ENCODE results near the gene ZNF106.

Gene ZNF106

DNA sequence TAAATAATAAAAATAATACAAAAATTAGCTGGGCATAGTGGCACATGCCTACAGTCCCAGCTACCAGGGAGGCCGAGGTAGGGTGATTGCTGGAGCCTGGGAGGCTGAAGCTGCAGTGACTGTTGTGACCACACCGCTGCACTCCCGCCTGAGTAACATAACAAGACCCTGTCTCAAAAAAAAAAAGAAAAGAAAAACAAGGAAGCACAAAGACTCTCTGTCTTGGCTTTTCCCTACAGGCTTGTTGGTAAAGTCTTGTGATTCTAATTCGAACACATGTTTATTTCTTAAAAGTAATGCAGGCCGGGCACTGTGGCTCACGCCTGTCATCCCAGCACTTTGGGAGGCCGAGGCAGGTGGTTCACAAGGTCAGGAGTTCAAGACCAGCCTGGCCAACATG, 71.6 kb downstream of the ZNF106 start:
- in situ Hi-C loops (cut with HindIII; ENCODE audit: low pct_unique_long_range_greater_than_20kb, low sequenced_read_pairs), result no loop called here
- DNase-seq (ENCODE audit: low read depth in 1 of 2, low spot score in 1 of 2), result no peak
- TF ChIP-seq JUND (IDR thresholded peaks at IDR 0.05; ENCODE audit: low read depth), result no peak

DNA sequence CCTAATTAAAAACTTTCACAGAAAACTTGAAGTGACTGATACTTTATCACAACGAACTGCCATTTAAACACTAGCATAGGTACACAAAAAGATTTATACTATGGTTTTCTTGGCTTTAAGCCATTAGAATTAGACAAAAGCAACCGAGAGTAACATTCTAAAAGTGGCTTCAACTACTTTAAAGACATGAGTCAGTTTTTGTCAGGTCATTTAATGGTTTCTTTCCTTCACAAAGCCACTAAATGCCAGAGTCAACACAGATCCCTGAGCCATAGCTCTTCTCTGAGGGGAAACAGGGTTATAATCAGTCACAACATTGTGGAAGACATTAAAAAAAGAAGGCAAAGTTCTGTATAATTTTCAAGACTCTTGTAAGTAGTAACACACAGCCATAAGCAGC, 77.0 kb downstream of the ZNF106 start:
- DNase-seq (ENCODE audit: low read depth in 1 of 2, low spot score in 1 of 2), result no peak
- no peak for TF ChIP-seq JUND (IDR thresholded peaks at IDR 0.05; ENCODE audit: low read depth)
- in situ Hi-C loops (cut with HindIII; ENCODE audit: low pct_unique_long_range_greater_than_20kb, low sequenced_read_pairs), result no loop called here

DNA sequence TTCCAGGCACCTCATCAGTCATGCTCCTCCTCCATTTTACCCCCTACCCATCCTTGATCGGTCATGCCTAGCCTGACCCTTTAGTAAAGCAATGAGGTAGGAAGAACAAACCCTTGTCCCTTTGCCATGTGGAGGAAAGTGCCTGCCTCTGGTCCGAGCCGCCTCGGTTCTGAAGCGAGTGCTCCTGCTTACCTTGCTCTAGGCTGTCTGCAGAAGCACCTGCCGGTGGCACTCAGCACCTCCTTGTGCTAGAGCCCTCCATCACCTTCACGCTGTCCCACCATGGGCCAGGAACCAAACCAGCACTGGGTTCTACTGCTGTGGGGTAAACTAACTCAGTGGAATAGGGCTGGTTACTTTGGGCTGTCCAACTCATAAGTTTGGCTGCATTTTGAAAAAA, 79.1 kb downstream of the ZNF106 start:
- no peak for DNase-seq (ENCODE audit: low read depth in 1 of 2, low spot score in 1 of 2)
- no peak for TF ChIP-seq JUND (IDR thresholded peaks at IDR 0.05; ENCODE audit: low read depth)
- in situ Hi-C loops (cut with HindIII; ENCODE audit: low pct_unique_long_range_greater_than_20kb, low sequenced_read_pairs), result no loop called here

DNA sequence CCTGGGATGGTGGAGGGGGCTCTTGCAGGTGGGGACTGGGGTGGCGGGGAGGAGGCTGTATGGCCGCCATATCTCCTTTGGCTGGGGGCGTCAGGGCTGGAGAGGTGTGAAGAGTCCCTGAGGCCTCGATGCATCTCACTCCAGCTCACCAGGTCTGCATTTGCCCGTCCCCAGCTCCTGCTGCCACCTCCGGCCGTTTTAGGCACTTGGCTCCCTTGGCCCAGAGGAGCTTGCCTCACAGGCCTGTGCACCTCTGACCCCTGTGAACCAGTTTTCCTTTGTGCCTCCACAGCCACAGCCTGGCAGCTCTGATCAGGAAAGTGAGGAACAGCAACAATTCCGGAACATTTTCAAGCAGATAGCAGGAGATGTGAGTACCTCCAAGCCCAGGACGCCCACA, 81.9 kb downstream of the ZNF106 start:
- DNase-seq (ENCODE audit: low read depth in 1 of 2, low spot score in 1 of 2), result no peak
- in situ Hi-C loops (cut with HindIII; ENCODE audit: low pct_unique_long_range_greater_than_20kb, low sequenced_read_pairs), result no loop called here
- no peak for TF ChIP-seq JUND (IDR thresholded peaks at IDR 0.05; ENCODE audit: low read depth)

DNA sequence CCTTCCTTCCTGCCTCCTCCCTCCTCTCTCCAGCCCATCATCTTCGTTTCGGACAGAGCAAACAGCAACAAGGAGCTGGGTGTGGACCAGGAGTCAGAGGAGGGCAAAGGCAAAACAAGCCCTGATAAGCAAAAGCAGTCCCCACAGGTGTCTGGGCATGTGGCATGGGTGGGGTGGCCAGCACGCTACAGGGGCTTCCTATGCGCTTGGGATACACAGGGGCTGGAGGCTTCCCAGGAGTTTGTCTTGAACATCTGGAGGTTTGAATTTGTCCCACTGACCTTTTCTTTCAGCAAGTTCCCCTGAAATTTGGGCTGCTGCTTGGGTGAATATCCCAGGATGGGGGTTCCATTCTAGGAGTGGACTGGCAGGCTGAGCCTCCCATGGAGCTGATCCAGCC, 82.8 kb downstream of the ZNF106 start:
- DNase-seq (ENCODE audit: low read depth in 1 of 2, low spot score in 1 of 2), result no peak
- TF ChIP-seq JUND (IDR thresholded peaks at IDR 0.05; ENCODE audit: low read depth), result no peak
- in situ Hi-C loops (cut with HindIII; ENCODE audit: low pct_unique_long_range_greater_than_20kb, low sequenced_read_pairs), result no loop called here

DNA sequence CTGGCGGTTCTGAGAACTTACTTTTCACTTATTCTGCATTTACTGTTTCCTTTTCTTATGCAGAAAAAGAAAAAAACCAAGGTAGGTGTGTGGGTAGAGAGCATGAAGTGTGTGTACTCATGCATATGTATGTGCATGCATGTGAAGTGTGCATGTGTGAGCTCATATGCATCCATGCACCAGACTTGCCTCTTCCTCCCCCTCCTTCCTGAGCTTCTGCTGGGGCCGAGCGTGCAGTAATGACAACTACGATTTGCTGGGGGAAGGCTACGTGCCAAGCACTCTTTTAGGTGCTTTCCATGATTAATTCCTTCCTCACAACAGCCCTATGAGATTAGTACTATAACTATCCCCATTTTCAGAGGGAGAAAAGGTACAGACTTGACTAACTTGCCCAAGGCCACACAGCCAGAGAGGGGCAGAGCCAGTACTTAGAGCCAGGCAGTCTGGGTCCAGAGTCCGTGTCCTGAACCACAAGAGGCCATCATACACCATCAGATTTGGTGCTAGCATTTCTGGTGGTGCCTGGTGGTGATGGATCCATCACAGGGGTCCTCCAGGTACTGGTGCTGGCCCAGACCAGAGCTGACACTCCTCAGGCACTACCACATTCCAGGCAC, 85.0 kb downstream of the ZNF106 start:
- in situ Hi-C loops (cut with HindIII; ENCODE audit: low pct_unique_long_range_greater_than_20kb, low sequenced_read_pairs), result no loop called here
- no peak for TF ChIP-seq JUND (IDR thresholded peaks at IDR 0.05; ENCODE audit: low read depth)
- DNase-seq (ENCODE audit: low read depth in 1 of 2, low spot score in 1 of 2), result no peak

DNA sequence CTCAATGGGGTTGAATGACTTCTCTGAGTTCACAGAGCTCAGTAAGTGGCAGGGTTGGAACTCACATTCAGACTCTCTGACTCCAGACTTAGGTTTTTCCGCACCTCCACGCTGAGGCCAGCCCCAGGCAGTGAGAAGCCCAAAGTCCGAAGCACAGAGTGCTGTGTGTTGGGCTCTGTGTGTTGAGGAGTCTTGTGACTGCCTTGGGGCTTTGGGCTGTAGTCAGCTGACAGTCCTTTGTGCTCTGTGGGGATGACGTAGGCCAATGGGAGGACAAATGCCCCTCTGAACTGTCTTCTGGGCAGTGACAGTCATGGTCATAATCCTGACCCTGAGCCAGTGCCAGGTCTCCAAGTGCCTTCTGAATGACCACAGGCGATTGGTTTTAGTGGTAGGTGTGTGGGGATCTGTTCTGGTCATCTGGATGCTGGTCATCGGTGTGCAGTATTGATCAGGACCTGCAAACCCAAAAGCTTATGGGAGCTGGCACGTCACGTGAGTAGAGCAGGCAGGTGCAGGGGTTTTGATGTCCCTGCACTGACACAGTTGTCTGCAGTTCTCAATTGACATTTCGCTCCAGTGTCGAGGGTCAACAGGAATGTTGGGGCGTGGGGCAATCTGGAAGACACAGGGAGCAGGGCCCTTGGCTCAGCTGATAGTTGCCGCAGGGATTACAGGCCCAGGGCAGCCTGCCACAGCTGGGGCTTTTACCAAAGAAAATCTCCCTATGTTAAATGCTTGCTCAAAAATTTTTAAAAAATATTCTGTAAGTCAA, 86.3 kb downstream of the ZNF106 start:
- TF ChIP-seq JUND (IDR thresholded peaks at IDR 0.05; ENCODE audit: low read depth), result no peak
- in situ Hi-C loops (cut with HindIII; ENCODE audit: low pct_unique_long_range_greater_than_20kb, low sequenced_read_pairs), result no loop called here
- DNase-seq (ENCODE audit: low read depth in 1 of 2, low spot score in 1 of 2), result no peak

DNA sequence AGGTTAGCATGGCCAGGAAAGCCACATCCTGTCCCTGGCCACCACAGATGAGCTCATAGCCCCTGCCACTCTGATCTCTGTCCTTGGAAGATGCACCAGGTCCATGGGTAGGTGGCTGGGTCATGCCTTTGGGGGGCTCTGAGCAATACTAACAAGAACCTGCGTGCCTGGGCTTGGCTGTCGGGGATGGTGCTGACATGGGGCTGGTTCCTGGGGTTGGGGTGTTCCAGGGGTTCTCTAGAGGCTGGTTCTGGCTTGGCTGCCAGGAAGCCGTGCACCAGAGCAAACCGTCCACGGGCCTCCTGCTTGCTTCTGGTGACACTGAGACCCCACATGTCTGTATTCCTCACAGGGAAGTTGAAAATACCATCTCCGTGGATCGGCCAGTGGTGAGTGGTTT, 87.6 kb downstream of the ZNF106 start:
- no peak for TF ChIP-seq JUND (IDR thresholded peaks at IDR 0.05; ENCODE audit: low read depth)
- DNase-seq (ENCODE audit: low read depth in 1 of 2, low spot score in 1 of 2), result no peak
- in situ Hi-C loops (cut with HindIII; ENCODE audit: low pct_unique_long_range_greater_than_20kb, low sequenced_read_pairs), result no loop called here

DNA sequence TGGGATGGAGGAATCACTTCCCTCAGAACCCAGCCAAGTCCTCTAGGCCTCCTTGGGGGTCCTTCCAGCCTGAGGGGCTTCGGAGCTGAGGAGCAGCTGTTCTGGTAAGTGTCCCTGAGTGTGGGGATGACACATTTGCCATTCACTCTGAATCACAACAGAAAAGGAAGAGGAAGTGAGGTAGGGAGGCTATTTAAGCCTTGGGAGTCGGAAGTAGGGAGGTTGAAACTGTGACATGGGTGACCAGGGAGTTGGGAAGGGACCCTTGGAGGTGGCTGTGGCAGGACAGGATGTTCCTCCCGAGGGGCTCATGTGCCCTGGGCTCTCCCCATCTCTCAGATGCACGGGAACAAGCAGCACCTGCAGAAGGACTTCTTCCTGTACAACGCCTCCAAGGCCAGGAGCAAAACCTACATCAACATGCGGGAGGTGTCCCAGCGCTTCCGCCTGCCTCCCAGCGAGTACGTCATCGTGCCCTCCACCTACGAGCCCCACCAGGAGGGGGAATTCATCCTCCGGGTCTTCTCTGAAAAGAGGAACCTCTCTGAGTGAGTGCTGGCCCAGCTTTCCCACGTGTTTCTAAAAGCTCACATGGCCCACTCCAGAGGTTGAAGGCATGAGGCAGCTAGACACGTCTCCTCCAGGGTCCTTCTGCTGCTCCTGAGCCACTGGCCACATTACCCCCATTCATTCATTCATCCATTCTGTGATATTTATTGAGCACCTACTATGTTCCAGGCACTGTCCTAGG, 88.3 kb downstream of the ZNF106 start:
- in situ Hi-C loops (cut with HindIII; ENCODE audit: low pct_unique_long_range_greater_than_20kb, low sequenced_read_pairs), result no loop called here
- no peak for DNase-seq (ENCODE audit: low read depth in 1 of 2, low spot score in 1 of 2)
- TF ChIP-seq JUND (IDR thresholded peaks at IDR 0.05; ENCODE audit: low read depth), result no peak

DNA sequence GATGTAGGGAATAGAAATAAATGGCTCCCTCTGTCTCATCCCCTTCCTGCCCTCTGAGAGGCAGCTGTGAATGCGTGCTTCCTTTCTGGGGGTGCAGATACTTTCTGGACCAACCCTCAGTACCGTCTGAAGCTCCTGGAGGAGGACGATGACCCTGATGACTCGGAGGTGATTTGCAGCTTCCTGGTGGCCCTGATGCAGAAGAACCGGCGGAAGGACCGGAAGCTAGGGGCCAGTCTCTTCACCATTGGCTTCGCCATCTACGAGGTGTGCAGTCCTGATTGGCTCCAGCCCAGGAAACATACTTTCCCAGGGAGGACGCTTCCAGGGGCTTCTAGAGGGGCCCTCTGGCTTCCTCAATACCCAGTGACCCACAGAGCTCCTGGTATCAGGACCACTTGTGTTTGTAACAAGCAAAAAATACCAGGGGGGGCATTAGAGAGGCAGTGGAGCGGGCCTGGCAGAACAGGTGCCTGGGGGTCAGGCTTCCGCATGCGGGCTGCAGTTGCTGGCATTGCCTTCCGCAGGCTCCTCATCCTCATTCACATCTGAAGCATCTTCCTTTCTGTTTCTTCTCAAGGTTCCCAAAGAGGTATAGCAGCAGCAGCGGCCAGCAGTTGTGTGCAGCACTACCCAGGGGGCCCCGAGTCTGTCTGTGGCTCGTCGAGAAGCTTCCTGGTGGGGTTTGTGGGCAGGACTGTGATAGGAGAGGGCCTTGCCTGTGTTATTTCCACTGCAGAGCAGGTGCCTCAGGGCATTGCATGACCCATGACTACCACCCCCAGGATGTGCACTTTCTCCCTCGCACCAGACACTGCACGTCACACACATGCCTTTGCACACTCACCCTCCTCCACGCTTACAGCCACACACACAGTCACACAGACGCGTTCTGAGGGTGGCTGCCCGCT, 89.1 kb downstream of the ZNF106 start:
- TF ChIP-seq JUND (IDR thresholded peaks at IDR 0.05; ENCODE audit: low read depth), result no peak
- in situ Hi-C loops (cut with HindIII; ENCODE audit: low pct_unique_long_range_greater_than_20kb, low sequenced_read_pairs), result no loop called here
- DNase-seq (ENCODE audit: low read depth in 1 of 2, low spot score in 1 of 2), result no peak

DNA sequence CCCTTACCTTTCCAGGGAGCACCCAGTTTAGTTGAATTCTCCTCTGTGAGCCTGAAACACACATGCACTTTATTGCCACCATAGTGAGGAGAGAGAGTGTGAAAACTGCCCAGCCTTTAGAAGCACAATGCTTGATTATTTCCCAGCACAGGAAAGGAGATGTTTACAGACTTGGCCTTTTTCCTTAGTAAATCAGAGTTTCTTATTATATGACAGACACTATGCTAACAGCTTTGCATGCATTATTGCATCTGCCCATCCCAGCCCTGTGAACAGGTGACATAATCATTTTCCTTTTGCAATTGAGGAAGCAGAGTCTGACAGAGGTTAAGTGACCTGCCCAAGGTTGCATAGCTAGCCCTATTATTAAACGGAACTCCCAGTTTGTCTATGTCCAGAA, 95.1 kb downstream of the ZNF106 start:
- in situ Hi-C loops (cut with HindIII; ENCODE audit: low pct_unique_long_range_greater_than_20kb, low sequenced_read_pairs), result no loop called here

DNA sequence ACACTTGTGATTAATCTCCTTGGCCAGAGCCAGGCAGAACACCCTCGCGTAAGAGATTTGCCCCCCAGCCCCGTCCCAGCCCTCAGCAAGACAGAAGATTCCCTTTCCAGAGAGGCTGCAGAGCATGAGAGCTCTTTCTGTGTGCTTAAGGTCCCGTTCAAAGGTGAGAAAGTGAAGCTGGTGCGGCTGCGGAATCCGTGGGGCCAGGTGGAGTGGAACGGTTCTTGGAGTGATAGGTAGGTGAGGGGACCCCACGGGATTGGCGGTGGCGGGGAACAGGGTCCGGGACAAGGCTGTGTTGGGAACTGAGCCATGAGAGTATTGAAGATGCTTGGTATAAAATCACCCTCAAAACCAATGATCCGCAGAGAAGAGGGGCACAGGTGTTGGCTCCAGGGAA, 96.8 kb downstream of the ZNF106 start:
- in situ Hi-C loops (cut with HindIII; ENCODE audit: low pct_unique_long_range_greater_than_20kb, low sequenced_read_pairs), result no loop called here
- no peak for TF ChIP-seq JUND (IDR thresholded peaks at IDR 0.05; ENCODE audit: low read depth)
- no peak for DNase-seq (ENCODE audit: low read depth in 1 of 2, low spot score in 1 of 2)

More for the DNA sequence above, 95.1 kb downstream of the ZNF106 start:
- no peak for TF ChIP-seq JUND (IDR thresholded peaks at IDR 0.05; ENCODE audit: low read depth)
- DNase-seq (ENCODE audit: low read depth in 1 of 2, low spot score in 1 of 2), result no peak
